Ovary (tissue), 3 donors: ENCODE data around the gene SEMA4D.

ENCODE experiments used
- CTCF ChIP-seq, 3 donors: fragments of 450-650 bp in 2 of 3; fragments of 200-600 bp in 1 of 3; IDR thresholded peaks; one replicate each; pipeline versions ENCODE4 v1.5.1 to v1.8.0; 2016 to 2022; ENCODE audit warnings: antibody characterized with exemption in 3 of 3, mild to moderate bottlenecking in 1 of 3
- EP300 ChIP-seq: sonication (generic); formaldehyde crosslinking; IDR thresholded peaks from one replicate; pipeline ENCODE4 v1.6.1; 2017; ENCODE audit warnings: antibody characterized with exemption
- POLR2A ChIP-seq: fragments of 450-650 bp; IDR thresholded peaks from one replicate; pipeline ENCODE4 v1.6.1; 2017; ENCODE audit warnings: antibody characterized with exemption, mild to moderate bottlenecking, moderate library complexity
- donor health status: DM: no; HTN: no; CAD: no.

DNA sequence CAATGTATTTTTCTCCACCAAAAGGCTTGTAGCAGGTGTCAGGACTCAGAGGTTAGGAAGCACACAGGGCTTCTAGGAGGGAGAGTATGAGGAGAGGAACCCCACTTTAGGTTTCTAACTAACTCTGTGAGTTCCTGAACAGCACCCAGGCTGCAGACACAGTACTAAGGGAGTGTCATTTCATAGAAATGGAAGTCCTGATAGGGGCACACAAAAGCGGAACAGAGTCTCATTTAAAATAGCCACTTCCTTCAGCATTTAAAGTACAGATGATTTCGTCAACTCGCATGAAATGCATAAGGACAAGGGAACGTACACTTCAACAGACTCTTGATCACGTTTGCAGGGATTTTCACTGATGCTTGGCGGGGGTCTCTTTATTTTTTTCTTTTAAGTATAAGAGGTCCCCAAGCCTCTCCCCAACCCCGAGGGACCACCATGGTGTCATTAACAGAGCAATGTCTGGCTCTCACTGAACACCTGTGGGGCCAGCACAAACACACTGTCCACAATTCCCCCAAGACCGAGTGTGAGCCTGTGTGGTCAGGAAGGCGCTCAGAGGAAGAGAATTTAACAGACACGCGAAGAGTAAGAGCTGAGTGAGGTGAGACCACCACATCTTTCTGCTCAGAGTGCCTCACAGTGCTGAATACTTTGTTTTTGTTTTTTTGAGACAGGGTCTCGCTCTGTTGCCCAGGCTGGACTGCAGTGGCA is 97.4 kb downstream of the SEMA4D start:
- TF ChIP-seq EP300 (no peak), CTCF (IDR thresholded peaks at IDR 0.05) (no peak), POLR2A (no peak)
